ENCODE data around the gene IGSF5.

The IGSF5 gene

GRCh38 chr21:39822042-39822441, 77.1 kb downstream of the IGSF5 start:
- Mint-ChIP-seq H3K27me3 (no peaks in the 10 kb centered on the region), H3K36me3 (ENCODE audit: low read depth) (no peaks in the 10 kb centered on the region), H3K4me3 (no peak overlapping the region), H3K9me3 (peaks cover 4% of the 10 kb centered on the region), H3K4me1 (no peaks in the 10 kb centered on the region), H3K27ac (no peak overlapping the region)
- ATAC-seq (no peak), DNase-seq (no peak)

GRCh38 chr21:39825250-39825649, 80.3 kb downstream of the IGSF5 start:
- DNase-seq: no peak
- Mint-ChIP-seq H3K4me3 (no peak overlapping the region), H3K36me3 (ENCODE audit: low read depth) (no peaks in the 10 kb centered on the region), H3K9me3 (peaks cover 13% of the 10 kb centered on the region), H3K4me1 (no peaks in the 10 kb centered on the region), H3K27ac (no peak overlapping the region), H3K27me3 (no peaks in the 10 kb centered on the region)
- no peak for ATAC-seq

- DNase-seq (no peak), ATAC-seq (no peak)
- H3K27ac Mint-ChIP-seq: no peak overlapping the region
- H3K9me3 Mint-ChIP-seq: no peaks in the 10 kb centered on the region
- no peaks in the 10 kb centered on the region for H3K4me1 Mint-ChIP-seq
- no peaks in the 10 kb centered on the region for H3K36me3 Mint-ChIP-seq (ENCODE audit: low read depth)
- peaks cover 2% of the 10 kb centered on the region for H3K27me3 Mint-ChIP-seq
- H3K4me3 Mint-ChIP-seq: no peak overlapping the region
Measured at GRCh38 chr21:39834543-39834942, 89.6 kb downstream of the IGSF5 start.

GRCh38 chr21:39837861-39838359, 92.9 kb downstream of the IGSF5 start:
- Mint-ChIP-seq H3K27ac (no peak overlapping the region), H3K27me3 (peaks cover 2% of the 10 kb centered on the region), H3K9me3 (no peaks in the 10 kb centered on the region), H3K36me3 (ENCODE audit: low read depth) (no peaks in the 10 kb centered on the region), H3K4me1 (no peaks in the 10 kb centered on the region), H3K4me3 (no peak overlapping the region)
- no peak for ATAC-seq
- DNase-seq: no peak

GRCh38 chr21:39840373-39841097, 95.6 kb downstream of the IGSF5 start:
- DNase-seq (no peak), ATAC-seq (no peak)
- Mint-ChIP-seq H3K27ac (no peak overlapping the region), H3K4me1 (no peaks in the 10 kb centered on the region), H3K36me3 (ENCODE audit: low read depth) (no peaks in the 10 kb centered on the region), H3K27me3 (no peaks in the 10 kb centered on the region), H3K9me3 (peaks cover 5% of the 10 kb centered on the region), H3K4me3 (no peak overlapping the region)

GRCh38 chr21:39842741-39843459, 97.9 kb downstream of the IGSF5 start:
- Mint-ChIP-seq H3K4me3 (no peak overlapping the region), H3K36me3 (ENCODE audit: low read depth) (no peaks in the 10 kb centered on the region), H3K4me1 (no peaks in the 10 kb centered on the region), H3K9me3 (peaks cover 5% of the 10 kb centered on the region), H3K27me3 (peaks cover 2% of the 10 kb centered on the region), H3K27ac (no peak overlapping the region)
- ATAC-seq (no peak), DNase-seq (no peak)

- DNase-seq (no peak), ATAC-seq (no peak)
- Mint-ChIP-seq H3K4me1 (no peaks in the 10 kb centered on the region), H3K36me3 (ENCODE audit: low read depth) (no peaks in the 10 kb centered on the region), H3K9me3 (peaks cover 5% of the 10 kb centered on the region), H3K27me3 (peaks cover 2% of the 10 kb centered on the region), H3K27ac (no peak overlapping the region), H3K4me3 (no peak overlapping the region)
Measured at GRCh38 chr21:39843483-39843882, 98.5 kb downstream of the IGSF5 start.

- no peak for ATAC-seq
- Mint-ChIP-seq H3K4me3 (no peak overlapping the region), H3K27ac (no peak overlapping the region), H3K36me3 (ENCODE audit: low read depth) (no peaks in the 10 kb centered on the region), H3K9me3 (peaks cover 5% of the 10 kb centered on the region), H3K4me1 (no peaks in the 10 kb centered on the region), H3K27me3 (peaks cover 2% of the 10 kb centered on the region)
- no peak for DNase-seq
Measured at GRCh38 chr21:39843916-39844315, 98.9 kb downstream of the IGSF5 start.

GRCh38 chr21:39845571-39846130, 100.7 kb downstream of the IGSF5 start:
- Mint-ChIP-seq H3K4me3 (no peak overlapping the region), H3K36me3 (ENCODE audit: low read depth) (no peaks in the 10 kb centered on the region), H3K4me1 (no peaks in the 10 kb centered on the region), H3K27me3 (peaks cover 2% of the 10 kb centered on the region), H3K9me3 (peaks cover 5% of the 10 kb centered on the region), H3K27ac (no peak overlapping the region)
- ATAC-seq (no peak), DNase-seq (no peak)

- Mint-ChIP-seq H3K4me1 (no peaks in the 10 kb centered on the region), H3K27me3 (peaks cover 2% of the 10 kb centered on the region), H3K36me3 (ENCODE audit: low read depth) (no peaks in the 10 kb centered on the region), H3K27ac (no peak overlapping the region), H3K4me3 (no peak overlapping the region), H3K9me3 (peaks cover 5% of the 10 kb centered on the region)
- ATAC-seq (no peak), DNase-seq (no peak)
Measured at GRCh38 chr21:39847877-39848276, 102.9 kb downstream of the IGSF5 start.

GRCh38 chr21:39849014-39849655, 104.2 kb downstream of the IGSF5 start:
- H3K4me1 Mint-ChIP-seq: no peaks in the 10 kb centered on the region
- no peak for ATAC-seq
- peaks cover 6% of the 10 kb centered on the region for H3K9me3 Mint-ChIP-seq

GRCh38 chr21:39850333-39850732, 105.3 kb downstream of the IGSF5 start:
- Mint-ChIP-seq H3K27me3 (peaks cover 2% of the 10 kb centered on the region), H3K9me3 (peaks cover 11% of the 10 kb centered on the region), H3K4me1 (no peaks in the 10 kb centered on the region), H3K36me3 (ENCODE audit: low read depth) (no peaks in the 10 kb centered on the region), H3K27ac (no peak overlapping the region), H3K4me3 (no peak overlapping the region)
- DNase-seq: no peak
- ATAC-seq: no peak

More at GRCh38 chr21:39849014-39849655, 104.2 kb downstream of the IGSF5 start:
- no peak overlapping the region for H3K4me3 Mint-ChIP-seq
- H3K27me3 Mint-ChIP-seq: peaks cover 2% of the 10 kb centered on the region
- no peaks in the 10 kb centered on the region for H3K36me3 Mint-ChIP-seq (ENCODE audit: low read depth)
- H3K27ac Mint-ChIP-seq: no peak overlapping the region
- DNase-seq: no peak

GRCh38 chr21:39851002-39851618, 106.1 kb downstream of the IGSF5 start:
- ATAC-seq: no peak
- DNase-seq: no peak
- Mint-ChIP-seq H3K4me3 (no peak overlapping the region), H3K36me3 (ENCODE audit: low read depth) (no peaks in the 10 kb centered on the region), H3K4me1 (no peaks in the 10 kb centered on the region), H3K9me3 (peaks cover 16% of the 10 kb centered on the region), H3K27me3 (peaks cover 2% of the 10 kb centered on the region), H3K27ac (no peak overlapping the region)
